ENCODE data around the gene PODXL2.

GRCh38 chr3:127585163-127585812, 43.7 kb upstream of the PODXL2 start:
- TF ChIP-seq CTCF (IDR thresholded peaks at IDR 0.05; ENCODE audit: low read depth, low read length) (no peak), EZH2phosphoT487 (IDR thresholded peaks at IDR 0.05; ENCODE audit: low read depth) (no peak)

Data from OCI-LY3 (cell line).